ENCODE results near the gene TMEM94.
A peak's percentile ranks its signal among the peaks of the same experiment; 100 is the strongest.

TMEM94 gene

GRCh38 chr17:75498726-75499213 is 42.3 kb downstream of the TMEM94 start:
- peak; percentile 19 for DNase-seq

- DNase-seq = no peak
Measured at GRCh38 chr17:75499313-75500022, 43.0 kb downstream of the TMEM94 start.

- DNase-seq = no peak
Measured at GRCh38 chr17:75500419-75501216, 44.2 kb downstream of the TMEM94 start.

- no peak for DNase-seq
Measured at GRCh38 chr17:75501378-75502071, 45.1 kb downstream of the TMEM94 start.

GRCh38 chr17:75502072-75502720 is 45.8 kb downstream of the TMEM94 start:
- no peak for DNase-seq

- DNase-seq = no peak
Measured at GRCh38 chr17:75502721-75503329, 46.4 kb downstream of the TMEM94 start.

GRCh38 chr17:75503337-75503950 is 47.0 kb downstream of the TMEM94 start:
- no peak for DNase-seq

GRCh38 chr17:75503976-75504346 is 47.5 kb downstream of the TMEM94 start:
- DNase-seq = no peak

- no peak for DNase-seq
Measured at GRCh38 chr17:75504347-75505151, 48.1 kb downstream of the TMEM94 start.

GRCh38 chr17:75505152-75505409 is 48.6 kb downstream of the TMEM94 start:
- no peak for DNase-seq

GRCh38 chr17:75505640-75506039 is 49.2 kb downstream of the TMEM94 start:
- DNase-seq = no peak

- DNase-seq = no peak
Measured at GRCh38 chr17:75506134-75506533, 49.7 kb downstream of the TMEM94 start.

GRCh38 chr17:75506888-75507287 is 50.5 kb downstream of the TMEM94 start:
- no peak for DNase-seq

- DNase-seq = peak; percentile 26
Measured at GRCh38 chr17:75507733-75508719, 51.6 kb downstream of the TMEM94 start.

- DNase-seq = no peak
Measured at GRCh38 chr17:75508931-75509361, 52.5 kb downstream of the TMEM94 start.

- no peak for DNase-seq
Measured at GRCh38 chr17:75509528-75510258, 53.3 kb downstream of the TMEM94 start.

- no peak for DNase-seq
Measured at GRCh38 chr17:75511270-75511609, 54.8 kb downstream of the TMEM94 start.

GRCh38 chr17:75511610-75512575 is 55.5 kb downstream of the TMEM94 start:
- DNase-seq = peak; percentile 29
